HG03095 (cell line): ENCODE measurements around the gene NHLRC4.

ENCODE experiments used
- ATAC-seq: cut with Tn5 transposase; IDR thresholded peaks from one replicate; pipeline ENCODE4 v1.9.1; 2021; ENCODE audit warnings: moderate library complexity; ENCODE audit not compliant: unreplicated experiment

The NHLRC4 gene

DNA sequence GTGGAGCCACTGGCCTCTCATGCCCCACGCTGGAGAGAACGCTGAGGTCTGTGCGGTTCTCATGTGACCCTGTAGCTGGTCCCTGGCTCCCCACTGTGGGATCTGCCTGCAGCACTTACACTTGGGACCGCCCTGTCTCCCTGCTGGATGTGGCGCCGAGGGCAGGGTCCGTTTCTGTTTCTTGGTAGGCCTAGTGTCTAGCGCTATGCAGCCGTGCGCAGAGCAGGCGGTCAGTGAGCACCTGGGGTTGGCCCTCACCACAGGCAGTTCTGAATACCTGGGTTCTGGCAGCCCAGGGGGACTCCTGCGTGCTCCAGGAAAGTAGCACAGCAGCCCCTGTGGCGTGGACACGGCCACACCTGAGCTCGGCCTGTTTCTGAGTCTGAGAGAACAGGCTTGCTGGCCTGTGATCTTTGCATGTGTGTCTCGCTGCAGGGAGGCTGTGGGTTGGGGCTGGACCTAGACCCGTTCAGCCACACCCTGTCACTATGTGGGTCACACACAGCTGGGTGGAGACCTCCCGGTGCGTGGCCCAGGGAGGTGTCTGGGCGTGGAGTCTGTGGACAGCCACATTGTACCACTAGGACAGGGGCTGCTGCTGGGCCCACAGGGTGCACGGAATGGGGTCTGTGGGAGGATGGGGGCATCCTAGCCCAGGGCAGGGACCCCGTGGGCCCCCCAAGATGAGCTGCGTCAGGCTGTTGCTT, 36.5 kb upstream of the NHLRC4 start:
- no peak for ATAC-seq

DNA sequence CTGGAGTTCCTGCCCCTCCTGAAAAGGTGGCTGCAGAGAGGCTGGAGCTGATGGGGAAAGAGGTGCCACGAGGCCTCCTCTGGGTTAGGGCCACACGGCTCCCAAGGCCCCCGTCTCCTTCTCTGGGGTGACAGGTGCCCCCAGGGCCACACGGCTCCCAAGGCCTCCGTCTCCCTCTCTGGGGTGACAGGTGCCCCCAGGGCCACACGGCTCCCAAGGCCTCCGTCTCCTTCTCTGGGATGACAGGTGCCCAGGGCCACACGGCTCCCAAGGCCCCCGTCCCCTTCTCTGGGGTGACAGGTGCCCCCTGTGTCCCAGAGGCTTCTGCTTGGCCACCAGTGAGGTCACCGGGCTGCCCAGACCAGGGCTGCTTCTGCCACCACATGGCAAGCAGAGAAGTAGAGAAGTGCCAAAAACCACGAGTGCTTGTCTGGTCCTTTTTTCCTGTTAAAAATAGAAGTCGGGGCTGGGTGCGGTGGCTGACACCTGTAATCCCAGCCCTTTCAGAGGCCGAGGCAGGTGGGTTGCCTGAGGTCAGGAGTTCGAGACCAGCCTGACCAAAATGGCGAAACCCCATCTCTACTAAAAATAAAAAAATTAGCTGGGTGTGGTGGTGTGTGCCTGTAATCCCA, 35.2 kb upstream of the NHLRC4 start:
- ATAC-seq = no peak

DNA sequence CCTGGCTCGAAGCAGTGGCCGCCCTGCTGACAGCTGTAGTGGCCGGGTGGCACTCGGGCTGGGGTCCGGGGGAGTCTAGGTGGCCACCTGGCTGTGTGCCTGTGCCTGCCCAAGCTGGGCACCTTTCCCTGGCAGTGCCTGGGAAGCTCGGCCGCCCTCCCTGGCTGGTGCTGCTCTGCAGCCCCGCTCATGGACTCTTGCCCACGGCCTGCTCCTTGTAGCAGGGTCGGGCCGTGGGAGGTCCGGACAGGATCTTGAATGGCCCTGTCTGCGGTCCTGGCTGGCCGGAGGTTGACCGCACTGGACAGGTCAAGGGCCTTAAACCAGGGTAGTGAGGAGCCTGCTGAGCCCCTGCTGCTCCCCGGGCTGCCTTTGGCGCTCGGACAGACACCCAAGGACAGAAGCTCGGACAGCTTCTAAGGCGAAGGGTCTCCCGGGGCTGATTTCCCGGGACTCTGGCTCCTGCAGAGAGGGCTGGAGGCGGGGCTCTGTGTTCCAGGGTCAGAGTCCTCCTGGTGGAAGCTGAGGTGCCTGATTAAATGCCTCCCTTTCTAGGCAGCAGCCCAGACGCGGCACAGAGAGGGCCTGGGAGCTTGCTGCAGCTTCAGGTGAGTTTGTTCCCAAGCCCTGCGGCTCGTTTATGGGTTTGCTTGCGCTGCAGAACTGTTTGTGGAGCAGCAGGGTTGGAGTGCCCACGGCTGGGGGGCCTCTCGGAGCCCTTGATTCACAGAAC, 33.2 kb upstream of the NHLRC4 start:
- no peak for ATAC-seq

DNA sequence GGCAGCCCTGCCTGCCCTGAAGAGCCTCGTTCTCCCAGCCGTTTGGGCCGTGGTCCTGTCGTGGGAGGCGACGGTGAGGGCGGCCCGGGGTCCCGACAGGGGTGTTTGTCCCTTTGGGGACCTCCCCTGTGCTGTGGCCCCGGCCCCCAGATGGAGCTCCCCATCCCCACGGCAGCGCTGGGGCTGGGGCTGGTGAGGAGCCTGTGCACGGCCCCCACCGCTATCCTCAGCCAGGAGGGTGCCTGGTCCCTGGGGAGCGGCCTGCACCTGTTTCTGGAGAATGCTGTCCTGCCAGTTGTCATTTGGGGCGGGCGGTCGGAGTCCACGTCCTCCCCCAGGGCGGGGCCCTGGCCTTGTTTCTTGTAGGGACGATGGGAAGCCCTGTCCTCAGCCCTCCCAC, 32.7 kb upstream of the NHLRC4 start:
- no peak for ATAC-seq

DNA sequence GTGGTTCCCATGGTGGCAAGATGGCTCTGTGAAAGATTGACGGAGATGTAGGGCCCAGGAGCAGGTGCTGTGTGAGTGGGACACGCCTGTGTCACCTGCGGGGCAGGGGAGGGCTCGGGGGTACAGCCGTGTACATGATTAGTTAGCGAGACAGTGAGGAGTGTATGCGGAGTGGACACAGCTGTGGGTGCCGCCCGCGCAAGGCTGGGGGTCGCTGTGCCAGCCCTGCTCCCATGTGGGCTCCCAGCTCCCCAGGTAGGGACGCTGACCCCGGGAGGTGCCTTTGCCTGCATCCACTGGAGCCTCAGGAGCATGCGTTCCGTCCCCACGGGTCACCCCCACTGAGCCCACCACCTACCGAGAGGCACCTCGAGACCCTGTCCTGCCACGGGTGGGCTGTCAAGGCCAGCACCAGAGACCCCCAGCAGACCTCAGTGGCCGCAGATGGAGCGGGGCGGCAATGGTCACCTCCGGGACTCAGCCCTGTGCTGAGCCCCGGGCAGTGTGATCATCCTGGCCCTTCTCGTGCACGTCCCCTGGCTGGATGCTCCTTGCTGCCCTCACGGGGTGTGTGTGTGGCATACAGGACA, 31.9 kb upstream of the NHLRC4 start:
- ATAC-seq = no peak

DNA sequence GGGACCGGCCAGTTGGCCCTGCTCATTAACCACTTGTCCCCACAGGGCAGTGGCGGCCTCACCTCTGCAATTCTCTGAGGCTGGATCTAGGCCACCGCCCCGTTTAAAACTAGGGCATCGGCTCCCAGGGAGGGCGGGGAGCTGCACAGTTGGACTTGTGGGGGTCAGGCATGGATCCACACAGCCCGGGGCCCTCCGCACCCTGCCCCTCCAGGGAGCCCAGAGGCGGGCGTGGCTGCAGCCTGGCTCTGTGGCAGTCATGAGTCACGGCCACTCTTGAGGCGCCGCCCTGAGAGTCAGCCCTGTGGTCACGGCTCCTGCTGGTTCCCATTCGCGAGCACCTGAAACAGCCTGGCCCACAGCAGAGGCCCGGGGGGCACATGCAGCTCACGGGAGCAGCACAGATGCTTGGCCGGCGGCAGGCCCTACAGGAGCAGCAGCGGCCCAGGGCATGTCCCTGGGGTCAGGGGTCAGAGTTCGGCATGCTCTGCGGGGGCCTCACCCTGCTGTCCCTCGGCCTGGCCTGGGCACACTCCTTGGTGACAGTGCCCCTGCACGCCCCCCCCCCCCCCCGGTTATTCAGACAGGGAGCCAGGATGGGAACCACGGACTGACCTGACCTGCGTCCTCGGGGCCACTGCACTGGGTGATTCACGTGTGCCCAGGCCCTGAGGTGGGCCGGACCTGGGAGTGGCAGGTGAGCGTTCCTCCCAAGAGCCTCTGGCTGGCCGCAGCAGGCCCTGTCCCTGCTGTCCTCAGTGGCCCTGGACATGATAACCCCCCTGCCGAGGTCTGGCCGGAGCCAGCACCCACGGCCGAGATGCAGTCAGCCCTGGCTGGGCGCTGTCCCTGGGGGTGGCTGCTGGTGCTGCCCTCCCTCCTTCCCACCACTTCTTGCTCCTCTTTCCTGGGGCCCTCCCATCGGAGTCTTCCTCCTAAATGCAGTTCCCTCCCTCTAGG, 31.1 kb upstream of the NHLRC4 start:
- ATAC-seq = no peak

DNA sequence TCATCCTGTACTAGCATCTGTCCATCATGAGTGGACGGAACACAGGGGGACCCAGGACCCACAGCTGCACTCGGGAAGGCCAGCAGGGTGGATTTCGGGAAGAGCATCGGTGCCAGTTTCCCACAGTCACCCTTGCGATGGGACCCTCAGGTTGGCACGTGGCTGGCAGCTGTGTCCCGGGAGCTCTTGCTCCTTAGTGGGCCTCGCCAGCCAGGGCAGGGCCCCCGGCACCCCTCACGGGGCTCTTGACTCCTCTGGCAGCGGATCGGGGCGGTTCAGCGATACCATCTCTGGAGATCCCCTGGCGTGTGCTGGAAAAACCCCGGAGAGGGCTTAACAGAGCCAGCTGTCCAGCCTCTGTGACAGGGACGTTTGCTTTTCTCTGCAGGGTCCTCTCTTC, 30.1 kb upstream of the NHLRC4 start:
- ATAC-seq = no peak

DNA sequence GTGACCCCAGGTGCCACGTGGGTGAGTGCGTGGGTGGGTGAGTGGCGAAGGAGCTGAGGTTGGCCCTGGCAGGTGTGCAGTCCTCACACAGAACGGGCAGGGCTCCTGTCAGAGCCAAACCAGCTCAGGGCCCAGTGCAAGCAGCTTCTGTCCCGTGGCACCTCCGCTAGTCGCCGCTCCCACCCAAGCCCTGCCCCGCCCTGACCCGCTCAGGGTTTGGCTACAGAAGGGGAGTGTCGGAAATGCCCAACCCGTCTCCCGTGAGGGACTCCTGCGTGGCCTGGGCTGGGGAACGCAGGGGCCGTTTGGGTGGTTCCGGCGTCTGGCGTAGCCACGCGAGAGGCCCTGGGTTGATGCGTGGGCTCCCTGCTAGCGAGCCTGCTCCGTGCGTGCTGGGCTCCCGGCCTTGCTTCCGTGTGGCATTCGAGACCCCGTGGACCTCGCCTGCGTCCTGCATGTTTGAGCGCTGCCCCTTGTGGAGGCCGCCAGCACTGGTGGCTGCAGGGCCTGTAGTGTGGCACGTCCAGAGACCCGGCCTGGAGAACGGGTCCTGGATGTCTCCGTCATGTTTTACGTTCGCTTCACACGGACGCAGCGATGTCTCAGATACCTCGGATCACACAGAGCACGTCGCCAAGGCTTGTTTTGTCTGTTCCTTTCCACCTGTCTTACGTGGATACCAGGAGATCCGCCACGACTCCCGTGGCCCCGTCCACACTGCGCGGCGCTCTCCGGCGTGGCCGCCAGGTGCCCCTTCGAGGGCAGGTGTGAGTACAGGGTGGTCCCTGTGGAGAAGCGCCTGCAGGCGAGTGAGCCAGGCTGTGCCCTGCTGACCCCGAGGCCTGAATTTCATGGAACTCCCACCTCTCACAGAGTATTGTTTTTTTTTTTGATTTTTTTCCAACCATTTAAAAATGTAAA, 29.1 kb upstream of the NHLRC4 start:
- no peak for ATAC-seq

DNA sequence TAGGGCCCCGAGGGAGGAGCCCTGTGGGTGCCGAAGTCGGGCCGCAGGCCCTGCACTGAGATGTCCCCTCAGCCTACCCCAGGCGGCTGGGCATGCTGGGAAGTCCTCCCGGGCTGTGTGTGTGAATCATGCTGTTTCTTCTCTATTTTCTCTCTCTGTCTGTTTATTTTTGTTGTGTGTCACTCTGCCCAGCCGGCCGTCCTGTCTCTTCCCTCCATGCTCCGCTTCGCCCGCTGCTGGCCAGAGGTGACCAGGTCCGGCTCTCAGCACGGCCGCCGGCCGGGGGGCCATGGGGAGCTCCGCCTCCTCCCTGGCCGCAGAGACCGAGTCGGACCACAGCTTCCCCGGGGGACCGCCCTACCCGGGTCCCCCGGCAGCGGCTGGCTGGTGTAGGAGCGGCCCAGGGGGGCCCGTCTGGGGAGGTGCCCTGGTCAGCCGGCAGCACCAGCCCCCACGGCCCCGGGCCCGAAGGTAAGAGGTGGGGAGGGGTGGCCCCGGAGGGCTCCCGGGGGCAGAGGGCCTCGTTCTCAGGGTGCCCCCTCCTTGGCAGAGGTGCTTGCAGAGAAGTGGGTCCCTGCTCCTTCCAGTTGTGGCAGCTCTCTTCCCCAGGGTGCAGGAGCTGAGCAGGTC, 26.8 kb upstream of the NHLRC4 start:
- no peak for ATAC-seq

DNA sequence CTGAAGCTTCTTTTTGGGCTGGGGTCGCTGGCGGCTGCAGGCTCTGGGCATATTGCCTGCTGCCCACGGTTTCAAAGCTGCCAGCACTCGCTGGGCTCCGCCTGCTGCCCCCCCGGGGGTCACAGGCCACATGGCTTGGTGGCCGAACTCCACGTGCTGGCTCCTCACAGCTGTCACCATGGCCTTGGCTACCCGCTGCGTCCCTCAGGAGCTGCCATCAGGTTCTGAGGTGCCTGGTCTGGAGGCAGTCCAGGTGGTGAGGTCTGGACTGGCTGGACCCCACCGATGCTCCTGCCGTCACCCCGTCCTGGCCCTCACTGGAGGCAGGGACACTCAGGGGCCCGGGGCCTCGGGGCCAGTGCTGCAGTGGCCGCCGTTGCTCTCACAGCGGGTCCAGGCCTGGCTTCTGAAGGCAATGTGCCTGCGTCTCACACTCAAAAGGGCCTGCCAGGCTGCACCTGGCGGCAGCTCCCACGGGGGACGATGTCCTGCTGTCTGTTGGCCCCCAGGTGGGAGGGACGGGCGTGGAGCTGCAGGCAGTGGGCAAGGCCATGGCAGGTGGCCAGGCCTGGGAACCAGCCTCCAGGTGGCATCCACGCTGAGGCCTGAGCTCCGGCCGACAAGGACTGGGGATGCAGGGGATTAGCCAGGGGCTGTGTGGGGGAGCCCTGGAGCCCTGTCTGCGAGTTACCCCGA, 26.0 kb upstream of the NHLRC4 start:
- no peak for ATAC-seq

DNA sequence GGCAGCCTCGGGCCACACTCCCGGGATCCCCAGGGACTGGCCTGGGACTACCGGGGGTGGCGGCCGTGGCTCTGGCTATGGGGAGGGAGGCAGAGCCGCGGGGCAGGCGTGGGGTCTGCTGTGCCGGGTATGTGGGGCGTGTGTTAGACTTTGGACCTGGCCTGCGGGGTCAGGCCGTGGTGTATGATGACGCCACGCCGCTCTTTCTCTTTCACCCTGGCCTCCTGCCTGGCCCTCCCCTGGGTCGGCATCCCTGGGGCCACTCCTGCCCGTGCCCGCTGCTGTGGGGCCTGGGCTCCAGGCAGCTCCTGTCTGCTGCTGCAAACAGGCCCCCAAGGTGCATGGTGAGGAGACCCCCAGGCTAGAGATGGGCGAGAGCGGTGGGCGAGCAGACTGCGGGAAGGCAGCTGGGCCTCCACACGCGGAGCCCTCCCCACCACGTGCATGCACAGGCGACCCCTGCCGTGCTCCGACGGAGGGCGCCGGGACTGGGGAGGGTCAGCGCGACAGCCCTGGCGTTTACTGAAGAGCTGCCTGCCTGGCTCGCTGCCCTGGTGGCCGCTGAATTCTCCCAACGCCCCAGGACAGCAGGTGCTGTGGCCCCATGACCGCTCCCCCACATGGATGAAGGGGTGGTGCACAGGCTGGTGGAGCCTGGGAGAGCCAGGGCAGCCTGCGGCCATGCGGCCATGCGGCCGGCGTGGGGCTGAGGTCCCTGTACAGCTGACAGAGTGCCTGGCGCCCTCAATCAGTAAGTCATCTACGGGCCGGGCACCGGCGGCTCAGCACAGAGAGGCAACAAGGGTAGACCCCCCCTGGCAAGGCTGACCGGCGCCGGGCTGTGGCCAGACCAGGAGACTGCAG, 23.3 kb upstream of the NHLRC4 start:
- no peak for ATAC-seq

DNA sequence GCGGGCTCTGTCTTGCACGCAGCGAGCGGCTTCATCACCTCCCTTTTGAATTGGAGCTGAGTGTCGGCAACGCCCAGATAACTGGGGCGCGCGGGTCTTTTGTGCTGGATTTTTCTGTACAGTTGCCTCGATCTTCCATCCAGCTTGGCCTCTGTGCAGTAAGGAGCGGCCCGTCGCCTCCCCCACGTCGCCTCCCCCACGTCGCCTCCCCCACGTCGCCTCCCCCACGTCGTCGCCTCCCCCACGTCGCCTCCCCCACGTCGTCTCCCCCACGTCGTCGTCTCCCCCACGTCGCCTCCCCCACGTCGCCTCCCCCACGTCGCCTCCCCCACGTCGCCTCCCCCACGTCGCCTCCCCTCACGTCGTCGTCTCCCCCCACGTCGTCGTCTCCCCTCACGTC, 22.3 kb upstream of the NHLRC4 start:
- no peak for ATAC-seq

DNA sequence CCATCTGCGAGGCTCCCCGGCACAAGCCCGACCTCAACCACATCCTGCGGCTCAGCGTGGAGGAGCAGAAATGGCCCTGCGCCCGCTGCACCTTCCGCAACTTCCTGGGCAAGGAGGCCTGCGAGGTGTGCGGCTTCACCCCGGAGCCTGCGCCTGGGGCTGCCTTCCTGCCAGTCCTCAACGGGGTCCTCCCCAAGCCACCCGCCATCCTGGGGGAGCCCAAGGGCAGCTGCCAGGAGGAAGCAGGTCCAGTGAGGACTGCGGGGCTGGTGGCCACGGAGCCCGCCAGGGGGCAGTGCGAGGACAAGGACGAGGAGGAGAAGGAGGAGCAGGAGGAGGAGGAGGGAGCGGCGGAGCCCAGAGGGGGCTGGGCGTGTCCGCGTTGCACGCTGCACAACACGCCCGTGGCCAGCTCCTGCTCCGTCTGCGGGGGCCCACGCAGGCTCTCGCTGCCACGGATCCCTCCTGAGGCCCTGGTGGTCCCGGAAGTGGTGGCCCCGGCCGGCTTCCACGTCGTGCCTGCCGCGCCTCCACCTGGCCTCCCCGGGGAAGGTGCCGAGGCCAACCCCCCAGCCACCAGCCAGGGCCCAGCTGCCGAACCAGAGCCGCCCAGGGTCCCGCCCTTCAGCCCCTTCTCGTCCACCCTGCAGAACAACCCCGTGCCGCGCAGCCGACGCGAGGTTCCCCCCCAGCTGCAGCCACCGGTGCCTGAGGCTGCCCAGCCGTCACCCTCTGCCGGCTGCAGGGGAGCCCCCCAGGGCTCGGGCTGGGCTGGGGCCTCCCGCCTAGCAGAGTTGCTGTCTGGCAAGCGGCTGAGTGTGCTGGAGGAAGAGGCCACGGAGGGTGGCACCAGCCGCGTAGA, 19.7 kb upstream of the NHLRC4 start:
- ATAC-seq = no peak

DNA sequence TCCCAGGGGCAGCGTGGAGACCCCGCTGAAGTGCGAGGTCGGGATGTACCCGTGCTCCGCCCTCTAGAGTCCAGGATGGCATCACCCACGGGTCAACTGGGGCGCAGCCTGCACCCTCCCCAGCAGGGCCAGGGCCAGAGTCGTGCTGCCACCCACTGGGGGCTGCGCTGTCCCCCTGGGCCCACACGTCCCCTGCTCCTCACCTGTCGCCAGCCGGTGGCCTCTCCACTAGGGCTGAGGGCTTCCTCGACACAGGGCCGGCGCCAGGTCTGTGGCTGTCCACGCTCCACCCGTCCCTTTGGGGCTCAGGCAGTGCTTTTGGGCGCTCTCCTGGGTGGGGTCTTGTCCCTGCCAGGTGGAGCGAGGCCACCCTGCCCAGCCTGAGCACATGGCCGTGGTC, 18.2 kb upstream of the NHLRC4 start:
- no peak for ATAC-seq

DNA sequence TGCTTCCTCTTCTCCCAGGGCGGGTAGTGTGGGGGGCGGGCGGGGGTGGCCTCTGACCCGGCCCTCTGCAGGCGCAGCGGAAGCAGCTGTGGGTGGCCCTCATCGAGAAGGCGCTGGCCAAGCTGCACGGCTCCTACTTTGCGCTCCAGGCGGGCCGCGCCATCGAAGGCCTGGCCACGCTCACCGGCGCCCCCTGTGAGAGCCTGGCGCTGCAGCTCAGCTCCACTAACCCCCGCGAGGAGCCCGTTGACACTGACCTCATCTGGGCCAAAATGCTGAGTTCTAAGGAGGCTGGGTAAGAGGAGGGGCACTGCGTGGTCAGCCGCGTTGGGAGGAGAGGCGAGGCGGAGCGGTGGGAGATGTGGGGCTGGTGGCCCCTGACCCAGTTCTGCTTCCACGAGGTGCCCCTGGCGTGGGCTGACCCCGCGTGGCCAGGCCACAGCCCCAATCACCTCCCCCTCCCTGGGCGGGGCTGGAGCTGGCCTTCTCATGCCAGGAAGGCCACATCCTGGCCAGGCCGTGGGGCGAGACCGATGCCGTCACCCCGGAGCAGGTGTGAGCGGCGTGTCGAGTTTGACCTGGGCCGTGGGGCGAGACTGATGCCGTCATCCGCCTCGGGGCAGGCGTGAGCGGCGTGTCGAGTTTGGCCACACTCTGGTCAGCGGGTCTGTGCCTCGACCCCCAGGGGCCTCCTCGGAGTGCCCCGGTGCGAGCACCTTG, 17.1 kb upstream of the NHLRC4 start:
- ATAC-seq = no peak

DNA sequence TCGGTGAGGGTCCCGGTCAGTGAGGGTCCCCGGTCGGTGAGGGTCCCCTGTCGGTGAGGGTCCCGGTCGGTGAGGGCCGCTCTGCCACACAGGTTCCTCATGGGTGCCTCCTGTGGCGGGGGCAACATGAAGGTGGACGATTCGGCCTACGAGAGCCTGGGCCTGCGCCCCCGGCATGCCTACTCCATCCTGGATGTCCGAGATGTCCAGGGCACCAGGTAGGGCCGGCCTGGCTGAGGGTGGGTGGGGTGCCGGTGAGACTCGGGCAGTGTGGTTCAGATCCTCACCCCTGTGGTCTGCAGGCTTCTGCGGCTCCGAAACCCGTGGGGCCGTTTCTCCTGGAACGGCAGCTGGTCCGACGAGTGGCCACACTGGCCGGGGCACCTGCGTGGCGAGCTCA, 15.6 kb upstream of the NHLRC4 start:
- ATAC-seq = no peak
